ENCODE data around the gene KCNQ1. TPM values are rescaled to one million over a fixed set of nuclear protein-coding genes. Genes with fewer than 3 reads are reported as not detected.
A peak's percentile ranks its signal among the peaks of the same experiment; 100 is the strongest.

Gene KCNQ1
- total and polyA plus RNA-seq, 7 donors = 1.1 to 25.2 (median 3.8) TPM

DNA sequence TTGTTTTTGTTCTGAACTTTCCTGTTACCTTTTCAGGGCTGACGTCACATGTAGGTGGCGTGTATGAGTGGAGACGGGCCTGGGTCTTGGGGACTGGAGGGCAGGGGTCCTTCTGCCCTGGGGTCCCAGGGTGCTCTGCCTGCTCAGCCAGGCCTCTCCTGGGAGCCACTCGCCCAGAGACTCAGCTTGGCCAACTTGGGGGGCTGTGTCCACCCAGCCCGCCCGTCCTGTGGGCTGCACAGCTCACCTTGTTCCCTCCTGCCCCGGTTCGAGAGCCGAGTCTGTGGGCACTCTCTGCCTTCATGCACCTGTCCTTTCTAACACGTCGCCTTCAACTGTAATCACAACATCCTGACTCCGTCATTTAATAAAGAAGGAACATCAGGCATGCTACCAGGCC lies 47.8 kb upstream of the KCNQ1 start:
- Histone ChIP-seq H3K27ac (peak overlapping the region; percentile 5 to 99 (median 71)), H3K4me1 (peaks cover 0 to 48% (median 40%) of the 10 kb centered on the region in 4 donors), H3K36me3 (peaks cover 21 to 70% (median 53%) of the 10 kb centered on the region in 4 donors)

DNA sequence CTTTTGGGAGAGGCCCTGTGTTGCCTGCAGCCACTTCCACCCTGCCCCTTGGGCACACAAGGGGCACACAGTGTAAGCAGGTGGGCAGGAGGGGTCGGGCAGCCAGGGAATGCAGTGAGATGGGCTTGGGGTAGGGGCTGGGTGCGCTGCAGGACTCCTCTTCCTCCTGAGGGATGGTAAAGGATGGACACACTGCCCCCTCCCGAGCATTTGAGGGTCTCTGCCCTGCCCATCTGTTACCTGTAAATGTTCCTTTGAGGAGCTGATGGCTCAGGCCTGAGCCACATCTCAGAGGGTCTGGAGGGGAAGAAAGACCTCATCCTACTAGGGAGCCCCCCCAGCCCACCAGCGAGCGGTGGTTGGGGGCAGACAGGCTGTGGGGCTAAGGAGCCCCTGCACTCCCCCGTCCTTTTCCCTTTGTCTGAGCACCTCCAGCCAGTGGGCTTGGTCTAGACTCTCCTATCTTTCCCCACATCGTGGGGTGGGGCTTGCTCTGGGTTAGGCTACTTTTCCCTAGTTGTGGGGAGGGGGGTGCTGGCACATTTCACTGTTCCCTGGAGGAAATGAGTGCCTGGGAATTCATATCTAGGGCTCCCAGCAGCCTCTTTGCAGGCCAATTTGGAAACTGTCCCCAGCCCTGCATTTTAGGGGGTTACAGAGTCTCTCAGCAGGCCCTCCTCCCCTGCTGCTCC lies 46.0 kb upstream of the KCNQ1 start:
- TF ChIP-seq POLR2A (IDR thresholded peaks at IDR 0.05) (no peak), EP300 (IDR thresholded peaks at IDR 0.05) (no peak), POLR2AphosphoS5 (IDR thresholded peaks at IDR 0.05) (no peak)
- TF ChIP-seq, protein P1, sequence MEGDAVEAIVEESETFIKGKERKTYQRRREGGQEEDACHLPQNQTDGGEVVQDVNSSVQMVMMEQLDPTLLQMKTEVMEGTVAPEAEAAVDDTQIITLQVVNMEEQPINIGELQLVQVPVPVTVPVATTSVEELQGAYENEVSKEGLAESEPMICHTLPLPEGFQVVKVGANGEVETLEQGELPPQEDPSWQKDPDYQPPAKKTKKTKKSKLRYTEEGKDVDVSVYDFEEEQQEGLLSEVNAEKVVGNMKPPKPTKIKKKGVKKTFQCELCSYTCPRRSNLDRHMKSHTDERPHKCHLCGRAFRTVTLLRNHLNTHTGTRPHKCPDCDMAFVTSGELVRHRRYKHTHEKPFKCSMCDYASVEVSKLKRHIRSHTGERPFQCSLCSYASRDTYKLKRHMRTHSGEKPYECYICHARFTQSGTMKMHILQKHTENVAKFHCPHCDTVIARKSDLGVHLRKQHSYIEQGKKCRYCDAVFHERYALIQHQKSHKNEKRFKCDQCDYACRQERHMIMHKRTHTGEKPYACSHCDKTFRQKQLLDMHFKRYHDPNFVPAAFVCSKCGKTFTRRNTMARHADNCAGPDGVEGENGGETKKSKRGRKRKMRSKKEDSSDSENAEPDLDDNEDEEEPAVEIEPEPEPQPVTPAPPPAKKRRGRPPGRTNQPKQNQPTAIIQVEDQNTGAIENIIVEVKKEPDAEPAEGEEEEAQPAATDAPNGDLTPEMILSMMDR (IDR thresholded peaks at IDR 0.05) = no peak
- H3K27ac ChIP-seq = peak overlapping the region; percentile 99
- H3K36me3 ChIP-seq = peaks cover 24 to 71% (median 56%) of the 10 kb centered on the region in 4 donors
- no peak overlapping the region for H3K4me3 ChIP-seq
- intact Hi-C loops (cut with DNase I) = loop anchor here (10.0 kb wide), 1 partner anchor 766 kb away; the partner anchor contains the start of gene OSBPL5
- H3K27me3 ChIP-seq = no peaks in the 10 kb centered on the region
- no peak for DNase-seq
- H3K9me3 ChIP-seq = no peaks in the 10 kb centered on the region
- WGBS, 2 donors = 57 to 73% methylated on average over 7 of the region's 7 CpGs
- peaks cover 0 to 34% (median 29%) of the 10 kb centered on the region in 4 donors for H3K4me1 ChIP-seq

More for the DNA sequence above, 47.8 kb upstream of the KCNQ1 start:
- Histone ChIP-seq H3K9me3 (no peaks in the 10 kb centered on the region), H3K27me3 (no peaks in the 10 kb centered on the region), H3K4me3 (no peak overlapping the region)
- TF ChIP-seq EP300 (IDR thresholded peaks at IDR 0.05) (no peak), POLR2AphosphoS5 (IDR thresholded peaks at IDR 0.05) (no peak), POLR2A (IDR thresholded peaks at IDR 0.05) (no peak)
- TF ChIP-seq, protein P1 (IDR thresholded peaks at IDR 0.05) = no peak
- intact Hi-C loops (cut with DNase I) = loop anchor here (10.0 kb wide), 1 partner anchor 768 kb away; the partner anchor contains the start of gene OSBPL5
- WGBS, 2 donors = 84 to 94% methylated on average over 12 of the region's 12 CpGs
- no peak for DNase-seq

DNA sequence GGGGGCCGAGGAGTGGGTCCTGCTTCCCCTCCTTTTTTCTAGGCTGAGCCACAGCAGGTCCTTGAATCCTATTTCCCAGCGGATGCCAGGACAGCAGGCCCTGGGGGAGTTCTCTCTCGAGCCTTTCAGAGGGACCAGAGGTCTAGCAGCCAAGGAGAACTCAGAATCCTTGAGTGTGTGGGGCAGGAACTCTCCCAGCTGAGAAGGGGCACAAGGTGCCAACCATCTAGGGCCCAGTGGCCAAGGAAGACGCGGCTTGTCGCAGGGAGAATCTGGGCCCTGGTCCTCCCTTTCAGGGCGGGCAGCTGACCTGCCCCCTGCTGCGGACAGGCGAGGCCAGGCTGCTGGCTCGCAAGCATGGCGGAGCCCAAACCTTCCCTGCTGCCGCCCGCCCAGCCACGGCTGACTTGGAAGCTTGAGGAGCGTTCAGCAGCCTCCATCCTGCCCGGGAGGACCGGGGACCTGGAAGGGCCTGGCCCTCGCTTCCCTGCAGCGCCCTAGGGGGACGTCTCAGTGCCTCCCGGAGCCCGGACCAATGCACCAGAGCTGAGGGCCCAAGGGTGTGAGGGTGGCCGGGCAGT lies 45.2 kb upstream of the KCNQ1 start:
- no peaks in the 10 kb centered on the region for H3K9me3 ChIP-seq
- intact Hi-C loops (cut with DNase I) = loop anchor here (2.0 to 10.0 kb wide), 5 partner anchors 17 to 765 kb away; partner anchors contain the start of genes IFITM10 and OSBPL5
- H3K27me3 ChIP-seq = no peaks in the 10 kb centered on the region
- peaks cover 24 to 71% (median 51%) of the 10 kb centered on the region in 4 donors for H3K36me3 ChIP-seq
- H3K27ac ChIP-seq = peak overlapping the region; percentile 99
- no peak for DNase-seq
- peaks cover 0 to 31% (median 28%) of the 10 kb centered on the region in 4 donors for H3K4me1 ChIP-seq
- 7 to 16% methylated on average over 23 of the region's 23 CpGs for WGBS, 2 donors
- TF ChIP-seq, protein P1 (IDR thresholded peaks at IDR 0.05) = no peak
- TF ChIP-seq EP300 (IDR thresholded peaks at IDR 0.05) (no peak), POLR2AphosphoS5 (IDR thresholded peaks at IDR 0.05) (no peak), POLR2A (IDR thresholded peaks at IDR 0.05) (no peak)
- H3K4me3 ChIP-seq = peak overlapping the region; percentile 51 to 82 (median 68)

DNA sequence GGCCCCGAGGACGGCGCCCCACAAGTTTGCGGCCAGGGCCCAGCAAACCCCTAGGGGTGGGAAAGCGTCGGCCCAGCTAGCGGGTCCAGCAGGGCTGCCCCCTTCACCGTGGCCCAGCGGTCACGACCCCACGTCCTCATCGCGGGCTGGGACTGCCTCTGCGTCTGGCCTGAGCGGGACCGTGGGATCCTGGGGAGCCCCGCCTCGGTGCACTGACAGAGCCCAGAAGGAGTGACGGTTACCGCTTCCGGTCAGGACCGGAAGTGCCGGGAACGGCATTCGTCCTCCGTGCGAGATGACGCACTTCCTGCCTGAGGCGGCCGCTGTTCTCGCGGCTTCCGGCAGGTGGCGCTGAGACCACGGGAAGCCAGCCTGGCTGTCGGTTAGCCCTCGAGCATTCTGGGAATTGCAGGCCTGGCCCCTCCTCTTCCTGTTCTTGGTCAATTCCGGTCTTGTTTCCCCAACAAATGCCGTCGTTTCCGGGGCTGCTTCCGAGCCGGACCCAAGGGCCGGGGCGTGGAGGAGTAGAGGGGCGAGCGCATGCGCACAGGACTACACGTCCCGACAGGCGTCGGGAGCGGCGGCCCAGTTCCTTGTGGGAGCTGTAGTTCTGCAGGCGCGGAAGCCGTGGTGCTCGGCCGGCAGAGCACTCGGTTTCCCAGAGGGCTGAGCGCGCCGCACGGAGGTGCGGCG lies 44.6 kb upstream of the KCNQ1 start, which contains the start of gene TSSC4:
Gene TSSC4 (plus strand): TSS at position 682 of the 693 bp plus-strand sequence. CDS start 1,884 bp downstream, outside the sequence.
- peak within 1 kb of the TSS; percentile 81 to 88 (median 82) for H3K4me3 ChIP-seq
- H3K27ac ChIP-seq = peak within 1 kb of the TSS; percentile 99
- H3K27me3 ChIP-seq = no peaks in the 10 kb centered on the region
- peaks cover 0 to 31% (median 28%) of the 10 kb centered on the region in 4 donors for H3K4me1 ChIP-seq
- H3K36me3 ChIP-seq = peaks cover 24 to 66% (median 45%) of the 10 kb centered on the region in 4 donors
- intact Hi-C loops (cut with DNase I) = loop anchor here (2.0 to 10.0 kb wide), 4 partner anchors 17 to 645 kb away; partner anchors contain the start of gene IFITM10
- TF ChIP-seq EP300 (IDR thresholded peaks at IDR 0.05) = peak in 2 of 4 donors; percentile 87 to 96
- TF ChIP-seq, protein P1 (IDR thresholded peaks at IDR 0.05) = peak; percentile 81 to 97 (median 92)
- TF ChIP-seq POLR2AphosphoS5 (IDR thresholded peaks at IDR 0.05) = peak; percentile 97 to 98 (median 98)
- peak; percentile 85 to 93 for TF ChIP-seq POLR2A (IDR thresholded peaks at IDR 0.05)
- DNase-seq = peak; percentile 100
- no peaks in the 10 kb centered on the region for H3K9me3 ChIP-seq
- WGBS, 2 donors = 0% methylated on average over 66 of the region's 66 CpGs

All from sigmoid colon (tissue), 7 donors.